ENCODE data around the gene ITGA11.

DNA sequence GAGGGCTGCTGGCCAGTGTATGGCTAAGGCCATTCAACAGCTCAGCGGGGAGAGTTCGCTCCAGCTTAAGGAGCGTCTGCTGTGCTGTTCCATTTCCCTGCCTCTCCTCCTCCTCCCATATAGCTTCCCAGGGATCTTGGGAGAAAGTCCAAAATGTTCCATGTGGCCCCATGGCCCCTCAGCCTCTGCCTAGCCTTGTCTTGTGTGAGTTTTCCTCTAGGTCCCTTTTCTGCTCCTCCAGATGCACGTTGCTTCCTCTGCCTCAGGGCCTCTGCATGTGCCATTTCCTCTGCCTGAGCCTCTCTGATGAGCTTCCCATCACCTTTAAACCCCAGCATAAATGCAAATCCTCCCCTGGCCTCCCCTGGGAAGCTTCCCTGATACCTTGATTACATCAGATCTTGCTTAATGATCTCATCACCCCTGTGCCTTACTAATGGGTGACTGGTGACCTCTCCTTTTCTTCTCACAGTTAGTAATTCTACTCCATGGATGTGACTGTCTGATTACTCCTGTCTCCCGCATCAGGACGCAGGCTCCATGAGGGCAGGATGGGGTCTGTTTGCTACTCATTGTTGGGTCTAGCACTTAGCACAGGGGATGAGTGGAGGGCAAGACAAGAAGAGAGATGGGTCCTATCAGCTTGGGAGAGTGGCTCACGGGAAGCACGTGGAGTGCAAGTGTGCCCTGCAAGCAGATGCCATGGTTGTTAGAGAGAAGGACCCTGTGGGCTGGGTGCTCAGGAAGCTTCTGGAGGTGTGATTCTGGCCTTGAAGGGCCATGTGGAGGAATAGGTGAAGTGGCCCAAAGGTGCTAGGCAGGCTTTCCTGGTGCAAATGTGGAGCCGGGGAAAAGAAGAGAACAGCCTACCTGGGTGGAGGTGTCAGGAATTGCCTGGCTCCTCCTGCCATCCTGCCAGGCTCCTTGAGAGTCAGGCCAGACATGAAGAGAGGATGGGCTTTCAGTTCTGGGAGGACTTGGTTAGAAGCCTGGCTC lies 23.8 kb downstream of the ITGA11 start:
- TF ChIP-seq CTCF (IDR thresholded peaks at IDR 0.05) (no peak), ZFX (IDR thresholded peaks at IDR 0.05; ENCODE audit: borderline replicate concordance) (no peak)
